ENCODE measurements around the gene ANG.

- TF ChIP-seq CTCF (IDR thresholded peaks at IDR 0.05) (peak; percentile 63 to 90 (median 78)), POLR2A (IDR thresholded peaks at IDR 0.05) (no peak)
Observed at GRCh38 chr14:20697273-20698017, 8.9 kb downstream of the ANG start.

Measured in esophagus squamous epithelium (tissue), 4 donors.